MCF 10A (cell line): ENCODE data around the gene DDX28. TPM values are rescaled to one million over a fixed set of nuclear protein-coding genes. Genes with fewer than 3 reads are reported as not detected.

ENCODE experiments used
- BruUV-seq: library from RNA; stranded (reverse); fragments of 400-500 nt; replicated peaks from 2 replicates; lab custom pipeline; 2021; lab: Mats Ljungman, UMichigan
- CTCF ChIA-PET: fragments of 300-600 bp; sonication (Branson Sonifier 250); formaldehyde crosslinking; extraction: SDS; loops from one replicate; lab custom pipeline; 2021; ENCODE audit warnings: antibody characterized with exemption, inconsistent platforms; lab: Yijun Ruan, JAX
- POLR2A ChIA-PET: fragments of 300-600, 350-650 bp; sonication (Branson Sonifier 250); formaldehyde crosslinking; extraction: SDS; loops from one replicate; lab custom pipeline; 2020; ENCODE audit warnings: antibody characterized with exemption, inconsistent platforms; lab: Yijun Ruan, JAX
- DNase-seq: peaks from one replicate; pipeline ENCODE4 v3.0.0-alpha.2; 2018; ENCODE audit not compliant: unreplicated experiment
- H3K27ac Mint-ChIP-seq: one replicate; pipeline ENCODE4 v1.8.0; 2022; ENCODE audit warnings: mild to moderate bottlenecking, low read depth, mixed read lengths; ENCODE audit not compliant: unreplicated experiment
- H3K27me3 Mint-ChIP-seq: one replicate; pipeline ENCODE4 v1.8.0; 2022; ENCODE audit warnings: mixed read lengths; ENCODE audit not compliant: insufficient read depth, unreplicated experiment
- H3K36me3 Mint-ChIP-seq: one replicate; pipeline ENCODE4 v1.8.0; 2022; ENCODE audit warnings: mild to moderate bottlenecking, moderate library complexity, mixed read lengths; ENCODE audit not compliant: insufficient read depth, unreplicated experiment
- H3K4me1 Mint-ChIP-seq: one replicate; pipeline ENCODE4 v1.8.0; 2022; ENCODE audit warnings: mixed read lengths; ENCODE audit not compliant: insufficient read depth, unreplicated experiment
- H3K4me3 Mint-ChIP-seq: one replicate; pipeline ENCODE4 v1.8.0; 2022; ENCODE audit warnings: mild to moderate bottlenecking, moderate library complexity, mixed read lengths; ENCODE audit not compliant: unreplicated experiment
- H3K9me3 Mint-ChIP-seq: one replicate; pipeline ENCODE4 v1.8.0; 2022; ENCODE audit warnings: mixed read lengths; ENCODE audit not compliant: unreplicated experiment
- intact Hi-C: fragments of 100-400 bp; cut with micrococcal nuclease; formaldehyde crosslinking; loops from 2 replicates; pipeline ENCODE4 v1.14.1; 2022
- total RNA-seq: library from RNA; stranded (reverse); gene quantifications from 2 replicates; pipeline ENCODE4 v1.2.3, GENCODE V29; 2022
- TF ChIP-seq, protein P1 (sequence below): fragments of 200-600 bp; IDR thresholded peaks from one replicate; pipeline ENCODE4 v1.8.0; 2022; ENCODE audit warnings: antibody characterized with exemption, mild to moderate bottlenecking; ENCODE audit not compliant: unreplicated experiment

Gene DDX28
- total RNA-seq, 1 experiment from 2014 or later = 11.7 TPM

DNA sequence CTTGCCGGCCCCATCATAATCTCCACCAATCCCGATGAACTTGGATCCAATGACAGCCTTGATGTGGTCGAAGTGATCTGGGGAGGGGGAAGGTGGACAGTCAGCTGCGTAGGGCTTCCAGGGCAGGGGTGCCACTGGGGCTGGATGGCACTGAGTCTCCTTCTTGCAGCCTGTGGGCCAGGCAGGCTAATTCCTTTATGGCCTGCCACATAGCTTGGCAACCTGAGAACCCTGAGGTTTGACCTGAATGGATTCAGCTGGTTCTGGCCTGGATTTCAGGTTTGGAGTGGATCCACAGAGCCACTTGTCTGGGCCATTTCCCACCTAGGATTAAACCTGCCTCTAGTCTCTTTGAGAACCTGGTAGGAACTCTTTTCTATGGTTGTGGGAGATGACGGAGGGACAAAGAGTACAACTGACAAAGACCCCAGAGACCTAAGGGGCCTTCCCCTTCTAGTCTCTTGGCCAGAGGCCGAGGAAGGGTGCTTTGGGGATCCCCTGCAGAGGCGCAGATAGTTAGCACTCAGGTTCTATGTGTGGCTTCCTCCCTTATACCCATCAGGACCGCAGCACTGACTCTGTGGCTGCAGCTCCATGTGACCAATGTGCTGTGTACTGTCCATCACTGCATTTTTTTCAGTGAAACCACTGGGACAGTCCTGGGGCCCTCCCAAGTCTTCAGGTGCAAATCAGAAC lies 33.6 kb downstream of the DDX28 start:
- H3K9me3 Mint-ChIP-seq = no peaks in the 10 kb centered on the region
- DNase-seq = no peak
- no peaks in the 10 kb centered on the region for H3K27me3 Mint-ChIP-seq
- no peak overlapping the region for H3K4me3 Mint-ChIP-seq
- TF ChIP-seq, protein P1, sequence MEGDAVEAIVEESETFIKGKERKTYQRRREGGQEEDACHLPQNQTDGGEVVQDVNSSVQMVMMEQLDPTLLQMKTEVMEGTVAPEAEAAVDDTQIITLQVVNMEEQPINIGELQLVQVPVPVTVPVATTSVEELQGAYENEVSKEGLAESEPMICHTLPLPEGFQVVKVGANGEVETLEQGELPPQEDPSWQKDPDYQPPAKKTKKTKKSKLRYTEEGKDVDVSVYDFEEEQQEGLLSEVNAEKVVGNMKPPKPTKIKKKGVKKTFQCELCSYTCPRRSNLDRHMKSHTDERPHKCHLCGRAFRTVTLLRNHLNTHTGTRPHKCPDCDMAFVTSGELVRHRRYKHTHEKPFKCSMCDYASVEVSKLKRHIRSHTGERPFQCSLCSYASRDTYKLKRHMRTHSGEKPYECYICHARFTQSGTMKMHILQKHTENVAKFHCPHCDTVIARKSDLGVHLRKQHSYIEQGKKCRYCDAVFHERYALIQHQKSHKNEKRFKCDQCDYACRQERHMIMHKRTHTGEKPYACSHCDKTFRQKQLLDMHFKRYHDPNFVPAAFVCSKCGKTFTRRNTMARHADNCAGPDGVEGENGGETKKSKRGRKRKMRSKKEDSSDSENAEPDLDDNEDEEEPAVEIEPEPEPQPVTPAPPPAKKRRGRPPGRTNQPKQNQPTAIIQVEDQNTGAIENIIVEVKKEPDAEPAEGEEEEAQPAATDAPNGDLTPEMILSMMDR = no peak
- POLR2A ChIA-PET = interaction anchor here (1.0 kb wide), 1 partner anchor 23 kb away, joined by 4 read pairs; no protein-coding TSS in a partner anchor
- H3K36me3 Mint-ChIP-seq = no peaks in the 10 kb centered on the region
- CTCF ChIA-PET = interaction anchor here (0.9 to 1.0 kb wide), 2 partner anchors 12 to 73 kb away, joined by 4 read pairs; no protein-coding TSS in a partner anchor
- intact Hi-C loops = no loop called here
- H3K4me1 Mint-ChIP-seq = no peaks in the 10 kb centered on the region
- H3K27ac Mint-ChIP-seq = no peak overlapping the region
- no TSS peak for BruUV-seq

DNA sequence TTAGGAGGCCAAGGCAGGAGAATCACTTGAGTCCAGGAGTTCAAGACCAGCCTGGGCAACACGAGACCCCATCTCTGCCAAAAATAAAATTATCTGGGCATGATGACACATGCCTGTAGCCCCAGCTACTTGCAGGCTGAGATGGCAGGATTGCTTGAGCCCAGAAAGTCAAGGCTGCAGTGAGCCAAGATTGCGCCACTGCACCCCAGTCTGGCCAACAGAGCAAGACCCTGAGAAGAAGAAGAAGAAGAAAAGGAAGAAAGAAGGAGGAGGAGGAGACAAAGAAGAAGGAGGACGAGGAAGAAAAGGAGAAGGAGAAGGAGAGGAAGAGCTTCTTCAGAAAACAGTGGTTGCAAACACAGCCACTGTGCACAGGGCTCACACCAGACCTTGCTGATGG lies 34.4 kb downstream of the DDX28 start:
- peaks cover under 1% of the 10 kb centered on the region for H3K4me1 Mint-ChIP-seq
- H3K4me3 Mint-ChIP-seq = no peak overlapping the region
- no peaks in the 10 kb centered on the region for H3K36me3 Mint-ChIP-seq
- H3K9me3 Mint-ChIP-seq = no peaks in the 10 kb centered on the region
- ChIA-PET CTCF (interaction anchor here (0.5 to 1.6 kb wide), 4 partner anchors 13 to 232 kb away, joined by 3 to 4 read pairs (median 3); no protein-coding TSS in a partner anchor), POLR2A (interaction anchor here (0.6 to 1.4 kb wide), 3 partner anchors 10 to 35 kb away, joined by 3 to 4 read pairs (median 3); partner anchors contain the start of genes DDX28 and DUS2)
- no peak for DNase-seq
- H3K27ac Mint-ChIP-seq = no peak overlapping the region
- intact Hi-C loops = no loop called here
- no peaks in the 10 kb centered on the region for H3K27me3 Mint-ChIP-seq
- no TSS peak for BruUV-seq
- TF ChIP-seq, protein P1 = no peak

DNA sequence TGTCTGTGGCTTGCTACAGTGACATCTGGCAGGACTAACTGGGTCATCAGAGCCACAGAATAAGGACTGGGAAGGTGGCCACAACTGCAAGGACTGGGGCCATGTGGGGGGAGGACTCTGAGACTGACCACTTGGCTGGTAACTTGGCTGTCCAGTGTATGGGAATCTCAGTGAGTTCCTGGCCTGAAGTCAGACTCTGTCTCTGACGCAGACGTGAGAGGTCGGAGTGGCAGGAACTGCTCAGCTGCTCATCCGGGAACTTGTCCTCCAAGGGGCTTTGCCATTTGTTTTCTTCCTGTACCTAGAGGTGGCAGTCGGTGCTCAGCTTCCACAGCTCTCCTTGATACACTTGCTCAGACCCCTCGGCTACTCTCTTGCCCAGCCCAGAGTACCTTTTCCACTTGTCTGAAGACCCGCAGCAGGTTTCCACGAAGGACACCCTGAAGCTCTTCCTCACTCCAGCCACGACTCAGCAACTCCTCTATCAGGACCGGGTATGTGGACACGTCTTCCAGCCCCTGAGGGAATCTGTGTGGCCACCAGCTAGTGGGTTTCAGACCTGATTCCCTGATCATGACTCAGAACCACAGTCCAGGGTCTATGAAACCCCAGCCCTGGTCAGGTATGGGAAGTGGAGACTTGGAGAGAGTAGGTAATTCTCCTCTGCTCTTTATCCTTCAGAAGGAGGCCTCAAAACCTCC lies 35.4 kb downstream of the DDX28 start:
- H3K27ac Mint-ChIP-seq = no peak overlapping the region
- BruUV-seq = no TSS peak
- CTCF ChIA-PET = interaction anchor here (1.2 to 1.6 kb wide), 2 partner anchors 55 to 77 kb away, joined by 3 read pairs; no protein-coding TSS in a partner anchor

More for the DNA sequence above, 35.4 kb downstream of the DDX28 start:
- TF ChIP-seq, protein P1 = no peak
- Mint-ChIP-seq H3K27me3 (no peaks in the 10 kb centered on the region), H3K4me1 (peaks cover 6% of the 10 kb centered on the region), H3K36me3 (no peaks in the 10 kb centered on the region), H3K4me3 (no peak overlapping the region), H3K9me3 (no peaks in the 10 kb centered on the region)
- POLR2A ChIA-PET = interaction anchor here (1.1 to 1.4 kb wide), 2 partner anchors 21 to 36 kb away, joined by 4 to 5 read pairs; partner anchors contain the start of genes DDX28 and DUS2
- intact Hi-C loops = no loop called here
- no peak for DNase-seq
